ENCODE results near the gene TTLL3.

The TTLL3 gene

GRCh38 chr3:9878700-9879099 is 68.6 kb downstream of the TTLL3 start:
- Histone ChIP-seq H3K4me3 (ENCODE audit: low read length in 2 of 2) (peak overlapping the region in 1 of 2 donors; percentile 49), H3K27ac (ENCODE audit: low read depth in 2 of 2, low read length in 2 of 2) (peak overlapping the region in 1 of 2 donors; percentile 60)

GRCh38 chr3:9879830-9880549 is 69.9 kb downstream of the TTLL3 start, which contains the start of gene CIDEC:
Gene CIDEC, minus strand, starts transcription at chr3:9880253. Its CDS starts 1,767 bp downstream, at chr3:9878486.
- H3K27me3 ChIP-seq (ENCODE audit: control insufficient read depth in 2 of 2, insufficient read depth in 2 of 2, low read length in 2 of 2), result no peaks in the 10 kb centered on the region
- no peak within 1 kb of the TSS for H3K9ac ChIP-seq (ENCODE audit: low read depth in 1 of 2, low read length in 2 of 2)
- no peak within 1 kb of the TSS for H3K4me3 ChIP-seq (ENCODE audit: low read length in 2 of 2)
- no peaks in the 10 kb centered on the region for H3K9me3 ChIP-seq (ENCODE audit: control insufficient read depth in 2 of 2, low read length in 2 of 2)
- H3K36me3 ChIP-seq (ENCODE audit: control insufficient read depth in 2 of 2, insufficient read depth in 2 of 2, low read length in 2 of 2), result no peaks in the 10 kb centered on the region
- no peak within 1 kb of the TSS for H3K27ac ChIP-seq (ENCODE audit: low read depth in 2 of 2, low read length in 2 of 2)
- peaks cover 0 to 15% of the 10 kb centered on the region in 2 donors for H3K4me1 ChIP-seq (ENCODE audit: control insufficient read depth in 2 of 2, insufficient read depth in 2 of 2, low read length in 2 of 2)

More at GRCh38 chr3:9878700-9879099, 68.6 kb downstream of the TTLL3 start:
- H3K4me1 ChIP-seq (ENCODE audit: control insufficient read depth in 2 of 2, insufficient read depth in 2 of 2, low read length in 2 of 2), result peaks cover 0 to 11% of the 10 kb centered on the region in 2 donors
- H3K27me3 ChIP-seq (ENCODE audit: control insufficient read depth in 2 of 2, insufficient read depth in 2 of 2, low read length in 2 of 2), result no peaks in the 10 kb centered on the region
- H3K9me3 ChIP-seq (ENCODE audit: control insufficient read depth in 2 of 2, low read length in 2 of 2), result no peaks in the 10 kb centered on the region
- H3K9ac ChIP-seq (ENCODE audit: low read depth in 1 of 2, low read length in 2 of 2), result no peak overlapping the region
- no peaks in the 10 kb centered on the region for H3K36me3 ChIP-seq (ENCODE audit: control insufficient read depth in 2 of 2, insufficient read depth in 2 of 2, low read length in 2 of 2)

- no peak overlapping the region for H3K4me3 ChIP-seq (ENCODE audit: low read length in 2 of 2)
- no peaks in the 10 kb centered on the region for H3K27me3 ChIP-seq (ENCODE audit: control insufficient read depth in 2 of 2, insufficient read depth in 2 of 2, low read length in 2 of 2)
- H3K9me3 ChIP-seq (ENCODE audit: control insufficient read depth in 2 of 2, low read length in 2 of 2), result no peaks in the 10 kb centered on the region
- H3K36me3 ChIP-seq (ENCODE audit: control insufficient read depth in 2 of 2, insufficient read depth in 2 of 2, low read length in 2 of 2), result no peaks in the 10 kb centered on the region
- no peak overlapping the region for H3K27ac ChIP-seq (ENCODE audit: low read depth in 2 of 2, low read length in 2 of 2)
- peaks cover 0 to 15% of the 10 kb centered on the region in 2 donors for H3K4me1 ChIP-seq (ENCODE audit: control insufficient read depth in 2 of 2, insufficient read depth in 2 of 2, low read length in 2 of 2)
- no peak overlapping the region for H3K9ac ChIP-seq (ENCODE audit: low read depth in 1 of 2, low read length in 2 of 2)
Observed at GRCh38 chr3:9881441-9881840, 71.4 kb downstream of the TTLL3 start.

- Histone ChIP-seq H3K4me1 (ENCODE audit: control insufficient read depth in 2 of 2, insufficient read depth in 2 of 2, low read length in 2 of 2) (peaks cover 0 to 10% of the 10 kb centered on the region in 2 donors), H3K27ac (ENCODE audit: low read depth in 2 of 2, low read length in 2 of 2) (peak overlapping the region; percentile 35 to 82), H3K9ac (ENCODE audit: low read depth in 1 of 2, low read length in 2 of 2) (no peak overlapping the region), H3K4me3 (ENCODE audit: low read length in 2 of 2) (no peak overlapping the region), H3K27me3 (ENCODE audit: control insufficient read depth in 2 of 2, insufficient read depth in 2 of 2, low read length in 2 of 2) (no peaks in the 10 kb centered on the region), H3K9me3 (ENCODE audit: control insufficient read depth in 2 of 2, low read length in 2 of 2) (no peaks in the 10 kb centered on the region), H3K36me3 (ENCODE audit: control insufficient read depth in 2 of 2, insufficient read depth in 2 of 2, low read length in 2 of 2) (no peaks in the 10 kb centered on the region)
Observed at GRCh38 chr3:9883706-9884554, 73.9 kb downstream of the TTLL3 start.

GRCh38 chr3:9884555-9885165 is 74.6 kb downstream of the TTLL3 start:
- H3K27ac ChIP-seq (ENCODE audit: low read depth in 2 of 2, low read length in 2 of 2), result peak overlapping the region in 1 of 2 donors; percentile 82

More at GRCh38 chr3:9884555-9885165, 74.6 kb downstream of the TTLL3 start:
- H3K9me3 ChIP-seq (ENCODE audit: control insufficient read depth in 2 of 2, low read length in 2 of 2), result no peaks in the 10 kb centered on the region
- no peak overlapping the region for H3K4me3 ChIP-seq (ENCODE audit: low read length in 2 of 2)
- H3K4me1 ChIP-seq (ENCODE audit: control insufficient read depth in 2 of 2, insufficient read depth in 2 of 2, low read length in 2 of 2), result peaks cover 0 to 4% of the 10 kb centered on the region in 2 donors
- H3K36me3 ChIP-seq (ENCODE audit: control insufficient read depth in 2 of 2, insufficient read depth in 2 of 2, low read length in 2 of 2), result no peaks in the 10 kb centered on the region
- no peak overlapping the region for H3K9ac ChIP-seq (ENCODE audit: low read depth in 1 of 2, low read length in 2 of 2)
- no peaks in the 10 kb centered on the region for H3K27me3 ChIP-seq (ENCODE audit: control insufficient read depth in 2 of 2, insufficient read depth in 2 of 2, low read length in 2 of 2)

All from mucosa of rectum (tissue), 2 donors.